ENCODE data around the gene RPS6KL1. TPM values are rescaled to one million over a fixed set of nuclear protein-coding genes. Genes with fewer than 3 reads are reported as not detected.
A peak's percentile ranks its signal among the peaks of the same experiment; 100 is the strongest.

Gene RPS6KL1
- total and polyA plus RNA-seq, 4 donors, result 1.1 to 5.9 (median 3.8) TPM

- no peak for DNase-seq (ENCODE audit: low spot score)
- WGBS, result 85% methylated on average over 9 of the region's 9 CpGs
- H3K36me3 ChIP-seq (ENCODE audit: control insufficient read depth in 4 of 4, insufficient read depth in 3 of 4, low read depth in 1 of 4, low read length in 3 of 4), result no peaks in the 10 kb centered on the region
- no peak overlapping the region for H3K4me3 ChIP-seq (ENCODE audit: low read depth in 1 of 3, low read length in 3 of 3)
- no peaks in the 10 kb centered on the region for H3K9me3 ChIP-seq (ENCODE audit: control insufficient read depth in 4 of 4, low read length in 3 of 4)
- peaks cover 0 to 9% (median 4%) of the 10 kb centered on the region in 4 donors for H3K4me1 ChIP-seq (ENCODE audit: control insufficient read depth in 4 of 4, insufficient read depth in 4 of 4, low read length in 3 of 4)
- H3K27ac ChIP-seq (ENCODE audit: low read depth in 1 of 2, low read length in 2 of 2), result no peak overlapping the region
- TF ChIP-seq YY1 (IDR thresholded peaks at IDR 0.05), result no peak
- no peak for TF ChIP-seq HNF4G (IDR thresholded peaks at IDR 0.05)
- no peak for TF ChIP-seq JUND (IDR thresholded peaks at IDR 0.05)
- no peak for TF ChIP-seq EGR1 (IDR thresholded peaks at IDR 0.05; ENCODE audit: low read depth in 2 of 2)
- TF ChIP-seq FOXA1 (IDR thresholded peaks at IDR 0.05), result no peak
- H3K9ac ChIP-seq (ENCODE audit: low read depth in 1 of 2, low read length in 2 of 2), result no peak overlapping the region
- H3K27me3 ChIP-seq (ENCODE audit: control insufficient read depth in 4 of 4, insufficient read depth in 4 of 4, low read length in 3 of 4), result no peaks in the 10 kb centered on the region
Observed at GRCh38 chr14:74956027-74956279, 32.9 kb upstream of the RPS6KL1 start.

- Histone ChIP-seq H3K9ac (ENCODE audit: low read depth in 1 of 2, low read length in 2 of 2) (no peak within 1 kb of the TSS), H3K27me3 (ENCODE audit: control insufficient read depth in 4 of 4, insufficient read depth in 4 of 4, low read length in 3 of 4) (no peaks in the 10 kb centered on the region), H3K36me3 (ENCODE audit: control insufficient read depth in 4 of 4, insufficient read depth in 3 of 4, low read depth in 1 of 4, low read length in 3 of 4) (no peaks in the 10 kb centered on the region), H3K4me3 (ENCODE audit: low read depth in 1 of 3, low read length in 3 of 3) (peak within 1 kb of the TSS in 2 of 3 donors; percentile 31 to 42), H3K9me3 (ENCODE audit: control insufficient read depth in 4 of 4, low read length in 3 of 4) (no peaks in the 10 kb centered on the region), H3K27ac (ENCODE audit: low read depth in 1 of 2, low read length in 2 of 2) (peak within 1 kb of the TSS; percentile 25 to 58), H3K4me1 (ENCODE audit: control insufficient read depth in 4 of 4, insufficient read depth in 4 of 4, low read length in 3 of 4) (peaks cover 0 to 9% (median 4%) of the 10 kb centered on the region in 4 donors)
- TF ChIP-seq FOXA1 (IDR thresholded peaks at IDR 0.05) (no peak), ATF3 (IDR thresholded peaks at IDR 0.05) (no peak)
- peak; percentile 75 for DNase-seq (ENCODE audit: low spot score)
- WGBS, result 6% methylated on average over 73 of the region's 73 CpGs
Observed at GRCh38 chr14:74955229-74956026, 32.4 kb upstream of the RPS6KL1 start, which contains the start of gene PGF. Gene PGF (minus strand): TSS chr14:74955597. CDS start chr14:74955242, 355 bp downstream.

GRCh38 chr14:74954947-74955228, 31.8 kb upstream of the RPS6KL1 start:
- no peak overlapping the region for H3K9ac ChIP-seq (ENCODE audit: low read depth in 1 of 2, low read length in 2 of 2)
- peak overlapping the region; percentile 25 to 58 for H3K27ac ChIP-seq (ENCODE audit: low read depth in 1 of 2, low read length in 2 of 2)
- H3K4me1 ChIP-seq (ENCODE audit: control insufficient read depth in 4 of 4, insufficient read depth in 4 of 4, low read length in 3 of 4), result peaks cover 0 to 9% (median 4%) of the 10 kb centered on the region in 4 donors
- H3K9me3 ChIP-seq (ENCODE audit: control insufficient read depth in 4 of 4, low read length in 3 of 4), result no peaks in the 10 kb centered on the region
- H3K27me3 ChIP-seq (ENCODE audit: control insufficient read depth in 4 of 4, insufficient read depth in 4 of 4, low read length in 3 of 4), result no peaks in the 10 kb centered on the region
- WGBS, result 10% methylated on average over 3 of the region's 3 CpGs
- no peak for DNase-seq (ENCODE audit: low spot score)
- peak overlapping the region in 2 of 3 donors; percentile 31 to 42 for H3K4me3 ChIP-seq (ENCODE audit: low read depth in 1 of 3, low read length in 3 of 3)
- no peak for TF ChIP-seq FOXA2 (IDR thresholded peaks at IDR 0.05)
- TF ChIP-seq ZBTB33 (IDR thresholded peaks at IDR 0.05), result no peak
- no peak for TF ChIP-seq ATF3 (IDR thresholded peaks at IDR 0.05)
- TF ChIP-seq HNF4G (IDR thresholded peaks at IDR 0.05), result no peak
- no peak for TF ChIP-seq MAX (IDR thresholded peaks at IDR 0.05)
- TF ChIP-seq GABPA (IDR thresholded peaks at IDR 0.05 in 1 of 2, conservative IDR thresholded peaks at IDR 0.05 in 1 of 2), result no peak
- H3K36me3 ChIP-seq (ENCODE audit: control insufficient read depth in 4 of 4, insufficient read depth in 3 of 4, low read depth in 1 of 4, low read length in 3 of 4), result no peaks in the 10 kb centered on the region
